SK-N-DZ (cell line): ENCODE results near the gene ZNF511.
A peak's percentile ranks its signal among the peaks of the same experiment; 100 is the strongest.

Source experiments
- DNase-seq: peaks from one replicate; pipeline ENCODE4 v3.0.0-alpha.2; 2015; ENCODE audit warnings: low spot score

Gene ZNF511

GRCh38 chr10:133292919-133293809 is 15.6 kb upstream of the ZNF511 start:
- no peak for DNase-seq

DNA sequence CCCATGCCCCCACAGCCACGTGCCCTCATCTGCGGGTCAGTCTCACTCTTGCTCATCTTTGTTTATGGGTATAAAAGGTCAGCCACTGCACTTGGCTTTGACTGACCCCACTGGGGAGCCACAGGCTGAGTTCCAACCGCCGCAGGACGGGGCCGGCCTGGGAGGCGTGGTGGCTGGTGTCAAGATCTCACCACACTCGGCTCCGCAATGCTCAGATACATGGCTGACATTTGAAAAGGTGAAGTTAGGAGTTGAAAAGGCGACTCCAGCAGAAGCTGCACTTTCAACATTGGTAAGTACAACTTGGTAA is 14.9 kb upstream of the ZNF511 start:
- no peak for DNase-seq

- no peak for DNase-seq
Observed at GRCh38 chr10:133294189-133294588, 14.5 kb upstream of the ZNF511 start.

- DNase-seq, result no peak
Observed at GRCh38 chr10:133295426-133296320, 13.0 kb upstream of the ZNF511 start.

DNA sequence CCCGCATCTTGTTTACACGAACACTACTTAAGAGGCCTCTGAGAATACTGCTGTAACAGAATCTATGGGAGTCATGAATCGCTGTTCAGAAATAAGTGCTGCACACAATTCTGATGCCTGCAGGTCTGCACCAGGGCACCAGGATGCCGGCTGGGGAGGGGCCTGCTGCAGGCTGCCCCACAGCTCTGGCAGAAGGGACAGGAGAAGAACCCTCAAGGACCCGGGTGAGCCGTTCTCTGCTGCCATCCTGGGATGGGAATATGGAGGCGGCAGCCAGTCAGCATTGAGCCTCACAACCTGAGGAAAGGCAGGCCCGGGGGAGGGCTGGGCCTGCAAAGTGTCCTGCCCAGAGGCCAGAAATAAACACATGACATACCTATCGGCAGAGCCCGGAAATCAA is 11.2 kb upstream of the ZNF511 start:
- no peak for DNase-seq

DNA sequence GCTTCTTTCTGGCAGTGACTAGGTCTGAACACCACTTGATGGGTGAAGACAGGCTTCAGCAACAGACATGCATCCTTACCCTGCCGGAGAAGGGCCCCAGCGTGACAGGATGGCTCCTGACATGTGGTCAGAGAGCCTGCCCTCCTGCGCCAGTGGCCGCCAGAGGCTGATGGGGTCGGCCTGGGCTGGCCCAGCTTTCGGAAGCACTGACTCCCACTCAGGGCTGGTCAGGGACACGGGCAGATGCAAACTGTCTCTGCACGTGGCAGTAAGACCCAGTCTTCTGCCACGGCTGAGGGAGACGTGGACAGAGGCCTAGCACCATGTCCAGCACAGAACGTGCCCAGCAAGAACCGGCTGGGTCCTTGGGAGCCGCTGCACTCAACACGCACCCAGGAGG is 10.2 kb upstream of the ZNF511 start:
- no peak for DNase-seq

- no peak for DNase-seq
Observed at GRCh38 chr10:133299224-133299623, 9.5 kb upstream of the ZNF511 start.

DNA sequence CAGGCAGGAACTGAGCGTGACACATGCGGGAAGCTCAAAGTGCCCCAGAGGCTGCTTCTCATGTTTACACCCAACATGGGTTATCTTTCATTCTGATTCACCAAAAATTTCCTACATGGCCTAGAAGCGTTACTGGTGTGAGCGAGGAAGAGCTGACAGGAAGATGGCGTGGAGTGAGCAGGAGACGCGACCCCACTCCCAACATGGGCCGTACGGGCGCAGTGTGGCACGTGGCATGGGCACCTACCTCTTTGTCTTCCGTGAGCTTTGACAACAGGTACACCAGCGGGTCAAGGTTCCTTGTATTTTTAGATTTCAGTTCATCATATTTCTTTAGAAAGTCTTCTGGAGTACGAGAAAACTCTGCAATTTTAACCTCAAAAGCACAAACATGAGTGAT is 9.0 kb upstream of the ZNF511 start:
- DNase-seq, result no peak

- no peak for DNase-seq
Observed at GRCh38 chr10:133302230-133302629, 6.5 kb upstream of the ZNF511 start.

GRCh38 chr10:133303206-133303605 is 5.5 kb upstream of the ZNF511 start:
- no peak for DNase-seq

DNA sequence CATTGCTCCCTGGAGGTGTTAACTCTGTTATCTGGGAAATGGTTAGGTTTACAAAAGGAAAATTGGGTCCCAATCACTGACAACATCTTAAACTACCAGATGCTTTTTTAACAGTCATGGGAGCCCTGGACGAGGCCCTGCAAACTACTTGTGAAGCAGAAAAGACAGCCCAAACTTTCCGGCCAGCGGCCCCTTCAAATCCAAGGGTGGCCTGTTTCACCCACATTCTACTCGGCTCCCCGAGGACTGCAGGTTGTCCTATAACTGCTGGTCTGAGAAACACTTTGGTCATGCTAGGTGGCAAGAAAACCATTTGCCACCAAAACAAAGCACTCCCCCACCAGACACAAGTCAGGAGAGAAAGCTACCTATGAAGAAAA is 2.6 kb upstream of the ZNF511 start:
- no peak for DNase-seq

DNA sequence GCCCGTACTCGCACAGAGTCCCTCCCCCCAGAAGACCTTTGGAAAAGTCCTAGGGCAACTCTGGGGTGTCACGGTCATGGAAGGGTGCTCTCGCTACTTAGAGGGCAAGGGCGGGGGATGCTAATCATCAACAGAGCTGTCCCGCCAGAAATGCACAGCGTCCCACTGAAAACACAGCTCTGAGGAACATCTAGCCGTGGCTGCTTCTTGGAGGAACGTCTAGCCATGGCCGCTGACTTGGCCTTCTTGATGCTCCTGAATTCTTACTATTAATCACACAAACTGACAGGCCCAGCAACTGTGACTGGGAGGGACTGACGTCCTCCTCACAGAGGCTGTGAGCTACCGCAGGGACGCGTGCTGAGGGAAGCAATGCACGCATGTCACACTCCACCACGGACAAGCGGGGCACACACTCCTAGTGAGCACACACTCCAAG is 1.8 kb upstream of the ZNF511 start:
- no peak for DNase-seq

GRCh38 chr10:133307776-133308420 is 816 bp upstream of the ZNF511 start:
- DNase-seq, result peak; percentile 73

GRCh38 chr10:133309100-133309719 is 496 bp downstream of the ZNF511 start:
- peak; percentile 83 for DNase-seq

- DNase-seq, result no peak
Observed at GRCh38 chr10:133309720-133310398, 1.1 kb downstream of the ZNF511 start.

DNA sequence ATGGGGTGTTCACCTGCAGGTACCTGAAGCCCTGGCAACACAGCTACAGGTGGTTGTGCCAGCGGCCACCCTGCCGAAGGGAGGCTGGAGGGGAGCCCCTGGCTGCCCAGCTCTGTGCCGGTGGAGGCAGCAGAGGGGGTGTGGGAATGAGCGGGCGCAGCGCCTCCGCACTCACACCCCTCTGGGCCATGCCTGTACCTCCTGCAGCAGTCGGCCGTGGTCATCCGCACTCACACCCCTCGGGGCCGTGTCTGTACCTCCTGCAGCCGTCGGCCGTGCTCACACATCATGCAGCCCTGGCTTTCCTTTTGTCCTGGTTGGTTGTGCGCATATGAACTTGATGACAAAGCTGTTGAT is 1.7 kb downstream of the ZNF511 start:
- no peak for DNase-seq

- DNase-seq, result no peak
Observed at GRCh38 chr10:133310789-133311188, 2.1 kb downstream of the ZNF511 start.

GRCh38 chr10:133311570-133311969 is 2.9 kb downstream of the ZNF511 start:
- no peak for DNase-seq

DNA sequence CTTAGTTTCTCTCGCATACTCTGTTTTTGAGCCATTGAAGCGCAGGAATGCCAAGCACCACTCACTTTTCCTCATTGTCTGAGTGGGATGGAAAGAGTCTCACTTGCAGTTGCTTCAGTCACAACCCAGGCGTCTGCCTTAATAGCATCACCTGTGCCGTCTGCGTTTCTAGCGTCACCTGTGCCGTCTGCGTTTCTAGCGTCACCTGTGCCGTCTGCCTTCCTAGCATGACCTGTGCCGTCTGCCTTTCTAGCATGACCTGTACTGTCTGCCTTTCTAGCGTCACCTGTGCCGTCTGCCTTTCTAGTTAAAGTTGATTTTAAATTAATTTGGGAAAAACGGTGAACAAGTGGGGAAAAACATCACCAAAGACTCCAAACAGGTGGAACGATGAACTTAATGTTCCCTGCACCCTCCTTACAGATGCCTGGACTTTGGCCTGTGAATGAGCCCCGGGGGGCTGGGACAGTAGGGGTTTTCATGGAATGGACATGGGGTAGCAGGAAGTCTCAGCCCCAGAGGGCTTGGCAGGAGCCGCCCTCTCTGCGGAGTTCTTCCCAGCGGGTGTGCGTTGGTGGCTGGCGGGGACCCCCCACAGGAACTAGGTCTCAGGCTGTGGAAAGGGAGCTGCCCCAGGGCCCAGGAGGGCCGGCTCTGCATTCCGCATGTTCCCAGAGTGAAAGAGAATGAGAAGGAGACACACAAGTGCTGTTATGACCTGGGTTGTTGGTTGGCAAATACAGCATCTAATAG is 3.5 kb downstream of the ZNF511 start:
- no peak for DNase-seq

GRCh38 chr10:133312769-133313145 is 4.0 kb downstream of the ZNF511 start:
- no peak for DNase-seq

DNA sequence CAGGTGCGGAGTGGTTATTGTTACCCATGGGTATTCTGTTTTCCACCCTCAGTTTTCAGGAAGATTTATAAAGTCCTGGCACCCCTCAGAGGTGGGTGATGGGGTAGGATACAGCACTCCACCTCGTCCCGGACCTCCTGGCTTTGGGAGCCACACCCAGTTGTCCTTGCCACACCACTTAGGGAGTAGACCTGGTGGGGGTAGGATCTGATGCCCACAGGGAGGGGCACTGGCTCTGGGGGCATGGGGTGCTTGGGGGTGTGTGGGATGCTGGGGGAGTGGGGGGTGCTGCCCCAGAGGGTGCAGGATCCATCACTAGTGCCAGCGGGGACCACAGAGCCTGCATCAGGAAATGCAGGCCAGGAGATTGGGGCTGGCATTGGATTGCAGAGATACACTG is 4.5 kb downstream of the ZNF511 start:
- no peak for DNase-seq
